ENCODE measurements around the gene CLEC2L.

- TF ChIP-seq POLR2A (IDR thresholded peaks at IDR 0.05) (no peak), POLR2AphosphoS5 (IDR thresholded peaks at IDR 0.05) (no peak)
- TF ChIP-seq, protein P1, sequence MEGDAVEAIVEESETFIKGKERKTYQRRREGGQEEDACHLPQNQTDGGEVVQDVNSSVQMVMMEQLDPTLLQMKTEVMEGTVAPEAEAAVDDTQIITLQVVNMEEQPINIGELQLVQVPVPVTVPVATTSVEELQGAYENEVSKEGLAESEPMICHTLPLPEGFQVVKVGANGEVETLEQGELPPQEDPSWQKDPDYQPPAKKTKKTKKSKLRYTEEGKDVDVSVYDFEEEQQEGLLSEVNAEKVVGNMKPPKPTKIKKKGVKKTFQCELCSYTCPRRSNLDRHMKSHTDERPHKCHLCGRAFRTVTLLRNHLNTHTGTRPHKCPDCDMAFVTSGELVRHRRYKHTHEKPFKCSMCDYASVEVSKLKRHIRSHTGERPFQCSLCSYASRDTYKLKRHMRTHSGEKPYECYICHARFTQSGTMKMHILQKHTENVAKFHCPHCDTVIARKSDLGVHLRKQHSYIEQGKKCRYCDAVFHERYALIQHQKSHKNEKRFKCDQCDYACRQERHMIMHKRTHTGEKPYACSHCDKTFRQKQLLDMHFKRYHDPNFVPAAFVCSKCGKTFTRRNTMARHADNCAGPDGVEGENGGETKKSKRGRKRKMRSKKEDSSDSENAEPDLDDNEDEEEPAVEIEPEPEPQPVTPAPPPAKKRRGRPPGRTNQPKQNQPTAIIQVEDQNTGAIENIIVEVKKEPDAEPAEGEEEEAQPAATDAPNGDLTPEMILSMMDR (IDR thresholded peaks at IDR 0.05 in 8 of 11, conservative IDR thresholded peaks at IDR 0.05 in 3 of 11) = no peak
These were observed 57.0 kb downstream of the CLEC2L start for GRCh38 chr7:139580435-139580834.
